PC-3 (cell line): ENCODE results near the gene KRTAP22-2.

ENCODE experiments used
- CTCF ChIP-seq: fragments of 300-600 bp; sonication (generic); conservative IDR thresholded peaks from 2 replicates; pipeline ENCODE4 v1.5.1; 2017; ENCODE audit warnings: antibody characterized with exemption, low read depth, mild to moderate bottlenecking, low read length
- EZH2 ChIP-seq: fragments of 300-600 bp; sonication (generic); IDR thresholded peaks from one replicate; pipeline ENCODE4 v1.6.1; 2017; ENCODE audit warnings: antibody characterized with exemption, mild to moderate bottlenecking, low read length; ENCODE audit not compliant: unreplicated experiment

GRCh38 chr21:30567617-30568016 lies 22.6 kb downstream of the KRTAP22-2 start:
- TF ChIP-seq CTCF (no peak), EZH2 (no peak)
